PC-3 (cell line): Measurements from ENCODE around the gene NTN4. TPM values are rescaled to one million over a fixed set of nuclear protein-coding genes. Genes with fewer than 3 reads are reported as not detected.
"Not testable (repeated sequence)": the region's sequence is repeated elsewhere in the genome, so short reads cannot be mapped to it uniquely, and the experiment has no call there.

Source experiments
- ATAC-seq: fragments of 200-7000 bp; cut with Tn5 transposase; 2 replicates; pipeline ENCODE4 v1.9.1; 2020; ENCODE audit warnings: mild to moderate bottlenecking, moderate library complexity
- BruUV-seq: library from RNA; stranded (reverse); fragments of 400-500 nt; replicated peaks from 2 replicates; lab custom pipeline; 2021; lab: Mats Ljungman, UMichigan
- CTCF ChIA-PET: fragments of 300-600 bp; sonication (Branson Sonifier 250); formaldehyde crosslinking; loops from one replicate; lab custom pipeline; 2022; ENCODE audit warnings: antibody characterized with exemption; lab: Charles Lee
- POLR2A ChIA-PET: fragments of 300-600 bp; sonication (Branson Sonifier 250); formaldehyde crosslinking; loops from one replicate; lab custom pipeline; 2022; ENCODE audit warnings: antibody characterized with exemption; ENCODE audit not compliant: unreplicated experiment; lab: Charles Lee
- DNase-seq: peaks from one replicate; pipeline ENCODE4 v3.0.0-alpha.2; 2015
- H2AFZ ChIP-seq: fragments of 300-600 bp; sonication (generic); 2 replicates; pipeline ENCODE4 v1.6.0; 2016; ENCODE audit warnings: antibody characterized with exemption, low read length
- H3F3A ChIP-seq: fragments of 300-600 bp; sonication (generic); one replicate; pipeline ENCODE4 v1.6.0; 2017; ENCODE audit warnings: antibody characterized with exemption, low read length, control low read depth, mild to moderate bottlenecking; ENCODE audit not compliant: unreplicated experiment
- H3K27ac ChIP-seq: fragments of 300-600 bp; sonication (generic); 2 replicates; pipeline ENCODE4 v1.5.1; 2016; ENCODE audit warnings: mild to moderate bottlenecking, low read length
- H3K27me3 ChIP-seq: fragments of 300-600 bp; sonication (generic); 2 replicates; pipeline ENCODE4 v1.6.1; 2016; ENCODE audit warnings: low read length, mixed read lengths
- H3K36me3 ChIP-seq: fragments of 300-600 bp; sonication (generic); 2 replicates; pipeline ENCODE4 v1.6.1; 2016; ENCODE audit warnings: low read depth, mixed run types, low read length, mixed read lengths
- H3K4me1 ChIP-seq: fragments of 300-600 bp; sonication (generic); 2 replicates; pipeline ENCODE4 v1.5.1; 2016; ENCODE audit warnings: low read length; ENCODE audit not compliant: insufficient read depth
- H3K4me2 ChIP-seq: fragments of 300-600 bp; sonication (generic); 2 replicates; pipeline ENCODE4 v1.6.0; 2016; ENCODE audit warnings: low read length
- H3K4me3 ChIP-seq: fragments of 300-600 bp; sonication (generic); 2 replicates; pipeline ENCODE4 v1.5.1; 2016; ENCODE audit warnings: mild to moderate bottlenecking, low read length, mixed read lengths
- H3K79me2 ChIP-seq: fragments of 300-600 bp; sonication (generic); 2 replicates; pipeline ENCODE4 v1.6.1; 2017; ENCODE audit warnings: low read length, mixed read lengths
- H3K9ac ChIP-seq: fragments of 300-600 bp; sonication (generic); 2 replicates; pipeline ENCODE4 v1.6.0; 2016; ENCODE audit warnings: mild to moderate bottlenecking, low read length
- H3K9me2 ChIP-seq: fragments of 300-600 bp; sonication (generic); replicated peaks from 2 replicates; pipeline ENCODE4 v1.6.1; 2016; ENCODE audit warnings: mixed run types, low read length, mixed read lengths
- H3K9me3 ChIP-seq: fragments of 300-600 bp; sonication (generic); 2 replicates; pipeline ENCODE4 v1.6.1; 2016; ENCODE audit warnings: low read length, mixed read lengths
- H4K20me1 ChIP-seq: fragments of 300-600 bp; sonication (generic); 2 replicates; pipeline ENCODE4 v1.6.1; 2016; ENCODE audit warnings: low read length, mixed read lengths
- CTCF ChIP-seq: fragments of 300-600 bp; sonication (generic); conservative IDR thresholded peaks from 2 replicates; pipeline ENCODE4 v1.5.1; 2017; ENCODE audit warnings: antibody characterized with exemption, low read depth, mild to moderate bottlenecking, low read length
- EZH2 ChIP-seq: fragments of 300-600 bp; sonication (generic); IDR thresholded peaks from one replicate; pipeline ENCODE4 v1.6.1; 2017; ENCODE audit warnings: antibody characterized with exemption, mild to moderate bottlenecking, low read length; ENCODE audit not compliant: unreplicated experiment
- EZH2phosphoT487 ChIP-seq: fragments of 300-600 bp; sonication (generic); IDR thresholded peaks from 2 replicates; pipeline ENCODE4 v1.6.1; 2018; ENCODE audit warnings: mild to moderate bottlenecking, antibody characterized with exemption, low read length, borderline replicate concordance
- intact Hi-C: fragments of 100-400 bp; cut with micrococcal nuclease; formaldehyde crosslinking; loops from 2 replicates; pipeline ENCODE4 v1.9.0; 2023
- total RNA-seq: library from RNA; depleted of rRNA; stranded (reverse); fragments of >200 nt; gene quantifications from 2 replicates; pipeline ENCODE4 v1.2.3, GENCODE V29; 2014

The NTN4 gene
- total RNA-seq, 1 experiment from 2014 or later: 39.6 TPM

GRCh38 chr12:95683418-95683817 lies 107.1 kb downstream of the NTN4 start:
- H2AFZ ChIP-seq: no peak overlapping the region
- no TSS peak for BruUV-seq
- no peak overlapping the region for H3K4me2 ChIP-seq
- H3K27me3 ChIP-seq: no peaks in the 10 kb centered on the region
- TF ChIP-seq EZH2phosphoT487: no peak
- no peak for TF ChIP-seq CTCF
- H3K27ac ChIP-seq: no peak overlapping the region
- H3K9me3 ChIP-seq: no peaks in the 10 kb centered on the region
- no peak overlapping the region for H3K9ac ChIP-seq
- H3K79me2 ChIP-seq: no peaks in the 10 kb centered on the region
- ChIA-PET POLR2A (no interaction called here), CTCF (no interaction called here)
- no peaks in the 10 kb centered on the region for H3F3A ChIP-seq
- no peak for DNase-seq
- H4K20me1 ChIP-seq: no peaks in the 10 kb centered on the region
- H3K36me3 ChIP-seq: peaks cover 9% of the 10 kb centered on the region
- intact Hi-C loops: no loop called here
- H3K4me3 ChIP-seq: no peak overlapping the region
- H3K9me2 ChIP-seq: no peaks in the 10 kb centered on the region
- no peak for ATAC-seq
- peaks cover 10% of the 10 kb centered on the region; the same call in 1 of the 2 replicates for H3K4me1 ChIP-seq

- DNase-seq (no peak), ATAC-seq (no peak)
- intact Hi-C loops: no loop called here
- Histone ChIP-seq H3K79me2 (no peaks in the 10 kb centered on the region), H3K27ac (no peak overlapping the region), H3K36me3 (peaks cover 12% of the 10 kb centered on the region), H3K4me3 (no peak overlapping the region), H3K4me1 (no peaks in the 10 kb centered on the region), H3F3A (no peaks in the 10 kb centered on the region), H3K9ac (no peak overlapping the region), H3K9me2 (no peaks in the 10 kb centered on the region), H4K20me1 (no peaks in the 10 kb centered on the region), H3K27me3 (no peaks in the 10 kb centered on the region), H3K4me2 (no peak overlapping the region), H3K9me3 (no peaks in the 10 kb centered on the region), H2AFZ (no peak overlapping the region)
- TSS peak; percentile 13 for BruUV-seq
- TF ChIP-seq EZH2: no peak
- no peak for TF ChIP-seq CTCF
- TF ChIP-seq EZH2phosphoT487: no peak
- ChIA-PET CTCF (no interaction called here), POLR2A (no interaction called here)
Measured at GRCh38 chr12:95681210-95681765, 109.3 kb downstream of the NTN4 start.

- H3K27ac ChIP-seq: no peak overlapping the region
- no peaks in the 10 kb centered on the region for H3K9me3 ChIP-seq
- H3K4me2 ChIP-seq: no peak overlapping the region
- ChIA-PET POLR2A (no interaction called here), CTCF (no interaction called here)
- H3F3A ChIP-seq: no peaks in the 10 kb centered on the region
- H3K9me2 ChIP-seq: no peaks in the 10 kb centered on the region
- intact Hi-C loops: no loop called here
- H3K9ac ChIP-seq: no peak overlapping the region
- ATAC-seq: no peak
- no peaks in the 10 kb centered on the region for H3K79me2 ChIP-seq
- no peak for TF ChIP-seq CTCF
- TF ChIP-seq EZH2: no peak
- no peak for TF ChIP-seq EZH2phosphoT487
- H2AFZ ChIP-seq: no peak overlapping the region
- no peak overlapping the region for H3K4me3 ChIP-seq
- H3K4me1 ChIP-seq: no peaks in the 10 kb centered on the region
- H3K36me3 ChIP-seq: peaks cover 13% of the 10 kb centered on the region
- no peak for DNase-seq
- BruUV-seq: no TSS peak
- H3K27me3 ChIP-seq: no peaks in the 10 kb centered on the region
- no peaks in the 10 kb centered on the region for H4K20me1 ChIP-seq
Measured at GRCh38 chr12:95678684-95679083, 111.9 kb downstream of the NTN4 start.

- ATAC-seq, H3K27me3 ChIP-seq, DNase-seq, intact Hi-C loops, H3F3A ChIP-seq, H4K20me1 ChIP-seq, H3K9ac ChIP-seq, H3K27ac ChIP-seq, H3K4me1 ChIP-seq, H3K9me3 ChIP-seq, H3K4me3 ChIP-seq, CTCF ChIA-PET, H3K4me2 ChIP-seq, H3K79me2 ChIP-seq, H2AFZ ChIP-seq, POLR2A ChIA-PET, BruUV-seq, H3K9me2 ChIP-seq: not testable (repeated sequence)
- peaks cover 11% of the 10 kb centered on the region for H3K36me3 ChIP-seq
Measured at GRCh38 chr12:95677782-95678181, 112.8 kb downstream of the NTN4 start.
